ENCODE data around the gene ARHGAP8.

Gene ARHGAP8

DNA sequence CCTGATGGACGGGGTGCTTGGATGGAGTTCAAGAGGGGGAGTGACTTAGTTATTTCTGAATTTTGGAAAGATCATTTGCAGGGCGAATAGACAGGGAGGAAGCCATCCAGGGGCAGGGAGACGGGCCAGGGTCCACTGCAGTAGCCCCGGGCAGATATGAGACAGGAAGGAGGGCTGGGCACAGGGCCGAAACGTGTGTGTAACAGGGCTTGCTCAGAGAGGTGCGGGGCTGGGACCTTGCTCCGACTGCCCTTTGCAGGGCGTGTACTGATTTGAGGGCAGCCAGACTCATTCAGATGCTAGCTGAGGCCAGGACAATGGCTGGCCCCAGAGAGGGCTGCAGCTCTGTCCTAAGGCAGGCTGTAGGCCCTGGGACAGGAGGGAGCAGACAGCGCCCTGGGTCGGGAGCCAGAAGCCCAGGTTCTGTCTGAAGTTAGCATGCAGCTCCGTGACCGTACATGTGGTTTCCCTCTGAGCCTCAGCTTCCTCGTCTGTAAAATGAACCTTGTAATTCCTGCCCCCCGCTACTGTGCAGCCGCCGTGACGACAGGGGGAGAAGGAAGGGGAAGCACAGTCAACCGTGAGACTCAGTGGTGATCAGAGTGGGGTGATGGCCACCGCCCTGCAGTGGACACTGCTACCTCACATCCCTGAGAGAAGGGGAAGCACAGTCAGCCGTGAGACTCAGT is 154.0 kb downstream of the ARHGAP8 start:
- no peak overlapping the region for H3K4me3 ChIP-seq (ENCODE audit: low read length, poor library complexity, severe bottlenecking)
- H4K20me1 ChIP-seq (ENCODE audit: insufficient read depth, low read length, poor library complexity, severe bottlenecking): no peaks in the 10 kb centered on the region
- no peaks in the 10 kb centered on the region for H3K79me2 ChIP-seq (ENCODE audit: insufficient read depth, low read length)
- H3K27me3 ChIP-seq (ENCODE audit: insufficient read depth, low read length, poor library complexity, severe bottlenecking): no peaks in the 10 kb centered on the region
- no peak overlapping the region for H3K4me2 ChIP-seq (ENCODE audit: low read depth, low read length, poor library complexity, severe bottlenecking)
- H3F3A ChIP-seq (ENCODE audit: low read depth): no peaks in the 10 kb centered on the region
- no peak overlapping the region for H2AFZ ChIP-seq (ENCODE audit: low read length)
- no peaks in the 10 kb centered on the region for H3K36me3 ChIP-seq (ENCODE audit: insufficient read depth, low read length)
- TF ChIP-seq, protein P1, sequence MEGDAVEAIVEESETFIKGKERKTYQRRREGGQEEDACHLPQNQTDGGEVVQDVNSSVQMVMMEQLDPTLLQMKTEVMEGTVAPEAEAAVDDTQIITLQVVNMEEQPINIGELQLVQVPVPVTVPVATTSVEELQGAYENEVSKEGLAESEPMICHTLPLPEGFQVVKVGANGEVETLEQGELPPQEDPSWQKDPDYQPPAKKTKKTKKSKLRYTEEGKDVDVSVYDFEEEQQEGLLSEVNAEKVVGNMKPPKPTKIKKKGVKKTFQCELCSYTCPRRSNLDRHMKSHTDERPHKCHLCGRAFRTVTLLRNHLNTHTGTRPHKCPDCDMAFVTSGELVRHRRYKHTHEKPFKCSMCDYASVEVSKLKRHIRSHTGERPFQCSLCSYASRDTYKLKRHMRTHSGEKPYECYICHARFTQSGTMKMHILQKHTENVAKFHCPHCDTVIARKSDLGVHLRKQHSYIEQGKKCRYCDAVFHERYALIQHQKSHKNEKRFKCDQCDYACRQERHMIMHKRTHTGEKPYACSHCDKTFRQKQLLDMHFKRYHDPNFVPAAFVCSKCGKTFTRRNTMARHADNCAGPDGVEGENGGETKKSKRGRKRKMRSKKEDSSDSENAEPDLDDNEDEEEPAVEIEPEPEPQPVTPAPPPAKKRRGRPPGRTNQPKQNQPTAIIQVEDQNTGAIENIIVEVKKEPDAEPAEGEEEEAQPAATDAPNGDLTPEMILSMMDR (conservative IDR thresholded peaks at IDR 0.05; ENCODE audit: low read length): no peak
- TF ChIP-seq EZH2phosphoT487 (IDR thresholded peaks at IDR 0.05; ENCODE audit: borderline replicate concordance): no peak
- H3K9me3 ChIP-seq (ENCODE audit: insufficient read depth, low read depth, low read length): peaks cover 7% of the 10 kb centered on the region; the same call in 1 of the 2 replicates
- H3K4me1 ChIP-seq (ENCODE audit: insufficient read depth, low read length, poor library complexity, severe bottlenecking): no peaks in the 10 kb centered on the region
- no peaks in the 10 kb centered on the region for H3K9me2 ChIP-seq (replicated peaks; ENCODE audit: low read depth, low read length)
- H3K9ac ChIP-seq (ENCODE audit: low read depth, low read length, poor library complexity, severe bottlenecking): no peak overlapping the region

GRCh38 chr22:44906999-44907644 is 154.7 kb downstream of the ARHGAP8 start:
- H4K20me1 ChIP-seq (ENCODE audit: insufficient read depth, low read length, poor library complexity, severe bottlenecking): no peaks in the 10 kb centered on the region
- no peaks in the 10 kb centered on the region for H3F3A ChIP-seq (ENCODE audit: low read depth)
- H3K79me2 ChIP-seq (ENCODE audit: insufficient read depth, low read length): no peaks in the 10 kb centered on the region
- H3K9ac ChIP-seq (ENCODE audit: low read depth, low read length, poor library complexity, severe bottlenecking): no peak overlapping the region
- no peaks in the 10 kb centered on the region for H3K36me3 ChIP-seq (ENCODE audit: insufficient read depth, low read length)
- no peaks in the 10 kb centered on the region for H3K27me3 ChIP-seq (ENCODE audit: insufficient read depth, low read length, poor library complexity, severe bottlenecking)
- H3K4me2 ChIP-seq (ENCODE audit: low read depth, low read length, poor library complexity, severe bottlenecking): no peak overlapping the region
- H3K4me1 ChIP-seq (ENCODE audit: insufficient read depth, low read length, poor library complexity, severe bottlenecking): no peaks in the 10 kb centered on the region
- TF ChIP-seq EZH2phosphoT487 (IDR thresholded peaks at IDR 0.05; ENCODE audit: borderline replicate concordance): no peak
- TF ChIP-seq, protein P1 (conservative IDR thresholded peaks at IDR 0.05; ENCODE audit: low read length): no peak
- no peak overlapping the region for H2AFZ ChIP-seq (ENCODE audit: low read length)
- no peaks in the 10 kb centered on the region for H3K9me3 ChIP-seq (ENCODE audit: insufficient read depth, low read depth, low read length)
- no peaks in the 10 kb centered on the region for H3K9me2 ChIP-seq (replicated peaks; ENCODE audit: low read depth, low read length)
- H3K4me3 ChIP-seq (ENCODE audit: low read length, poor library complexity, severe bottlenecking): no peak overlapping the region

GRCh38 chr22:44907765-44908737 is 155.7 kb downstream of the ARHGAP8 start:
- no peaks in the 10 kb centered on the region for H3K4me1 ChIP-seq (ENCODE audit: insufficient read depth, low read length, poor library complexity, severe bottlenecking)
- no peaks in the 10 kb centered on the region for H3K27me3 ChIP-seq (ENCODE audit: insufficient read depth, low read length, poor library complexity, severe bottlenecking)
- H3K36me3 ChIP-seq (ENCODE audit: insufficient read depth, low read length): no peaks in the 10 kb centered on the region
- TF ChIP-seq, protein P1 (conservative IDR thresholded peaks at IDR 0.05; ENCODE audit: low read length): no peak
- TF ChIP-seq EZH2phosphoT487 (IDR thresholded peaks at IDR 0.05; ENCODE audit: borderline replicate concordance): no peak
- H2AFZ ChIP-seq (ENCODE audit: low read length): no peak overlapping the region
- no peaks in the 10 kb centered on the region for H3K9me3 ChIP-seq (ENCODE audit: insufficient read depth, low read depth, low read length)
- no peaks in the 10 kb centered on the region for H3K79me2 ChIP-seq (ENCODE audit: insufficient read depth, low read length)
- H4K20me1 ChIP-seq (ENCODE audit: insufficient read depth, low read length, poor library complexity, severe bottlenecking): no peaks in the 10 kb centered on the region
- no peak overlapping the region for H3K4me2 ChIP-seq (ENCODE audit: low read depth, low read length, poor library complexity, severe bottlenecking)
- H3K4me3 ChIP-seq (ENCODE audit: low read length, poor library complexity, severe bottlenecking): no peak overlapping the region
- no peaks in the 10 kb centered on the region for H3K9me2 ChIP-seq (replicated peaks; ENCODE audit: low read depth, low read length)
- H3F3A ChIP-seq (ENCODE audit: low read depth): no peaks in the 10 kb centered on the region
- H3K9ac ChIP-seq (ENCODE audit: low read depth, low read length, poor library complexity, severe bottlenecking): no peak overlapping the region

All from Loucy (cell line).